ENCODE measurements around the gene SYT2.
"Not testable (repeated sequence)": the region's sequence is repeated elsewhere in the genome, so short reads cannot be mapped to it uniquely, and the experiment has no call there.

Gene SYT2

DNA sequence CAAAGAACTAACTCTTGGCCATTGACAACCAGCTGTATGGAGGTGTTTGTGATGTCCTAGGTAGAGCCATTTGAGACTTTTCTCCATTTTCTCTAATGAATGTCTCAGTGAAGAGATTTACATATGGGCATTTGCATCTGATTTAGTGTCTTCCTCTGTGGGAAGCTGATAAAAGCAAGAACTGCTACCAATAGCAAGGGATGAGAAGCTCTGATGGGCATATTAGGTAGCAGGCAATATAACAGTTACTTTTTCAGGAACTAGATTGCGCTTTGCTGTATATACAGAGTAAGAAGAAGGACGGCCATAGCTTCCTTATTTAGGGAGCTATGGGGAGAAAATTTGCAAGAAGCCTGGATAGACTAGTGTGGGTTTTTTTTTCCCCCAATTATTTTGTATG is 169.4 kb downstream of the SYT2 start:
- DNase-seq = not testable (repeated sequence)

Data from SHP77 (cell line).